ENCODE measurements around the gene TRERF1.

The TRERF1 gene

GRCh38 chr6:42366011-42366705 is 85.6 kb downstream of the TRERF1 start:
- no peak for FAIRE-seq

GRCh38 chr6:42365021-42365420 is 86.7 kb downstream of the TRERF1 start:
- no peak for FAIRE-seq

DNA sequence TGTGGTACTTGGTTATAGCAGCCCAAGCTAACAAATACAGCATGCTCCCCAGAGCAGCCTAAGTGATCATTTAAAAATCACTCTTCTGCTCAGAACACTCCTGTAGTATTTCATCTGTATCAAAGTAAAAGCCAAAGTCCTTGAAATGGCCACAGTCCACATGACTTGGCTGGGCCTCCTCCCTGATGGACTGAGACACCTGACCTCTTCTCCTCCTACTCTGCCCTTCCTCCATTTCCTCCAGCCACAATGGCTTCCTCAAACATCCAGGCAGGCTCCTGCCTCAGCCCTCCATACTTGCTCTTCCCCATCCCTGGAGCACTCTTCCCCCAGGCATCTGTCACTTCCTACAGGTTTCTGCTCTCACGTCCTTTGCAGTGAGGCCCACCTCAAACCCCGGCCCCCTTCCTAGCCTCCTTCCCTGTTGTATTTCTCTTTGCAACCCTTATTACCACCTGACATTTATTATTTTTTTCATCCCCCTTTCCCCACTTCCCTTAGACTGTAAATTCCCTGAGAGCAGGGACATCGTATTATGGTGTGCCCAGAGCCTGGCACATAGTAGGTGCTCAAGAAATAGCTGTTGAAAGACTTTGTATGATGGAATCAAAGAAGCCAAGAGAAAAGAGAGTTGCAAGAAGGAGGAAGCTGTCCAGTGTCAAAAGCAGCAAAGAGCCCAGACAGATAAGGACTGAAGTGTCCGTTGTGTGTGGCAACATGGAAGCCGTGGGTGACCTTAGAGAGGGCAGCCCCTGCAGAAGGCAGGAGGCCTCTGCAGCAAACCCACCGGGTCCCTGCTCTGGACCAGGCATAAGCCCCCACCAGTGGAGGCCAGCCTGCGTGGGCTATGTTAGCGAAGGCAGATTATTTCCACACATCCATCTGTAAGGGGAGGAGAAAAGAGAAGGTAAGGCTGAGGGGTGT is 87.5 kb downstream of the TRERF1 start:
- FAIRE-seq = no peak

GRCh38 chr6:42361036-42361435 is 90.7 kb downstream of the TRERF1 start:
- FAIRE-seq = no peak

- no peak for FAIRE-seq
Measured at GRCh38 chr6:42359021-42359420, 92.7 kb downstream of the TRERF1 start.

- FAIRE-seq = no peak
Measured at GRCh38 chr6:42355416-42355815, 96.3 kb downstream of the TRERF1 start.

- FAIRE-seq = no peak
Measured at GRCh38 chr6:42354702-42355101, 97.0 kb downstream of the TRERF1 start.

GRCh38 chr6:42352856-42353564 is 98.7 kb downstream of the TRERF1 start:
- no peak for FAIRE-seq

- FAIRE-seq = no peak
Measured at GRCh38 chr6:42350911-42351310, 100.8 kb downstream of the TRERF1 start.

GRCh38 chr6:42349753-42350511 is 101.8 kb downstream of the TRERF1 start:
- FAIRE-seq = no peak

DNA sequence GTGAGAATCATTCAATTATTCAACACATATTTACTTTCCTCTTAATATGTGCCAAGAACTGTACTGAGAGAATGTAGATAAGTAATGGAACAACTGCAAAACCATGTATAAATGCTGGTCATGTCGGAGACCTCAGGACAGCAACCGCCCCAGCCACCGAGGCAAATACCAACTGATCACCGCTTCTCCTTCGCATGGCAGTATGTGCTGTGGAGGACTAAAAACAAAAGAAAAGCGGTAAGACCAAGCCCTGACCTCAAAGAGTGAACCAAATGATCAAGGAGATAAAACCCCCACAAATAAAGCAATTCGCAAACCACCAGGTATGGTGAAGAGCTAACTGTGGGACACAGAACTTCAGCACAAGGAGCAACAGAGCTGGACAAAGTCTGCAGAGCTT is 104.3 kb downstream of the TRERF1 start:
- no peak for FAIRE-seq

DNA sequence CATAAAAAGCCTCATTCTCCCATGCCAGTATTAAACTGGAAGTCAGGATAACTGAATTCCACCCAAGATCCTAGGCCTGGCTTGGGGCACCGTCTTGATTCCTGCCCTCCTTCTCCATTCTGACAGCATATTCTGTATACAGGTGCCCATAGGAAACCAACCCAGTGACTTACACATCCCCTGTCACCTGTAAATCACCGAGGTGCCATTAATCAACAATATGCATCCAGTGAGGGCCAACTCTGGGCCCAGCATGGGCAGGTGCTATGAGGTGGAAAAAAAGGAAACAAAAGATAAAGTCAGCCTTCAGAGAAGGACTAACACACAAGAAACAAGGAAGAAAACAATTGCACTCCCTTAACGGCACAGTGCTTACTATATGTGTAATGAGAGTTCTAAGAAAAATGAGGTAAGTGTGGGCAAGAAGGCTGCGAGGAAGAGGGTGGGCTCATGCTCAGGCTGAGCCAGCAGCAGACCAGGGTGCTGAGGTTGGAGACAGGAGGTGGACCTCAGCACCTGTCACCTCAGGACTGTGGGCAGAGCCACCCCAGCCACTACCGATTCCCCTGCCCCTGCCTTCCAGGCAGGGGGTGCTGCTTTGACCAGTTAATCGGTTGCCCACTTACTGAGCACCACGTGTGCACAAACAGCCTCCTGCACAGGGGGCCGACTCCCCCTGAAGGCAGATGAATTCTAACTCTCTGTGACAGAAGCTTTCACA is 105.9 kb downstream of the TRERF1 start:
- no peak for FAIRE-seq

GRCh38 chr6:42344756-42345155 is 107.0 kb downstream of the TRERF1 start:
- FAIRE-seq = no peak

DNA sequence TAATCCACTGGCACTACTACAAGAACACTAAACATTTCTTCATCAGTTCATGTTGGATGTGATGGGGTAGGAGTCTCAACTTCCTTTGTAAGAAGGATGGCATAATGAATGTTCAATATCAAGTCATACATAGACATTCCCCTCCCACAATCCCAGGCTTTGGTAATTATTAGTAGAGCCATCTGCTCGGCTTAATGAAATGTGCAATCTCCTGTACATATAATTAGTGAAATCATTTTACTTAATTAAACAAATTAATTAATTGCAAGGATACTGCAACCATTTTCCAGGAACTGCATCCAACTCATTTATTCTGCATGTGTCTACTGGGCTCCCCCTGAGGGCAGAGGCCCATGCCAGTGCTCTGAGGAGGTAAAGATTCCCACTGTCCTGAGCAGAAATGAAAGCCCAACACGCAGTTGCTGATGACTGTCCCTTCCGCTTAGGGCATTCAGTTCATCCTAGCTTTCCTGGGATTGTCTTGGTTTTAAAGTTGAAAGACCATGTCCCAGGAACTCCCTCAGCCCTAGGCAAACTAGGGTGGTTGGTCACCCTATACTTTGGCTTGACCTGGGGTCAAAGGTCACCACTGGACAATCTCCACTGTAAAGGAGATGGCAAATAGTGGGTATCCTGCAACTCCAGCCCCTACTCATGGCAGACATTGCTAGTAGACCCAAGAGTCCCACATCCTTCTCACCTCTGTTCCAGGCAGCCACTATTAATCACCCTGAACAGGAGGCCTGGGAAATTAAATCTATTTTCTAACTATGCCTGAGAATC is 109.8 kb downstream of the TRERF1 start:
- no peak for FAIRE-seq

DNA sequence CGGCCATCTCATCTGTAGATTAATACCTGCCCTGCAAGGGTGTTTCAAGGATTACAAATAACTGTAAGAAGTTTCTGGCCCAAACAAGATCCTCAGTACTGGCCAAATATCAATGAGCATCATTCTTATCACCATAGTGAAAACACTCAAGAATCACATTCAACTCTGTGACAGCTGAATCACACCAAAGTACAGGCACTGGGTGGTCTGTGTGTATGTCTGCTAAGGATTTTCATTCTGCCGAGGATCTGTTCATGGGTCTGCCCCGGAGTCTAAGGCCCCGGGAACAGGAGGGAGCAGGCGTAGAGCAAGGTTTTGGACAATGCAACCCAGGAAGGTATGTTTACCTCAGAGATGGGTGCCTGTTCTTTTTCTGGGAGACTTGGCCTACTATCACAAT is 110.5 kb downstream of the TRERF1 start:
- FAIRE-seq = no peak

- no peak for FAIRE-seq
Measured at GRCh38 chr6:42340511-42340910, 111.2 kb downstream of the TRERF1 start.

GRCh38 chr6:42339991-42340401 is 111.7 kb downstream of the TRERF1 start:
- FAIRE-seq = no peak

DNA sequence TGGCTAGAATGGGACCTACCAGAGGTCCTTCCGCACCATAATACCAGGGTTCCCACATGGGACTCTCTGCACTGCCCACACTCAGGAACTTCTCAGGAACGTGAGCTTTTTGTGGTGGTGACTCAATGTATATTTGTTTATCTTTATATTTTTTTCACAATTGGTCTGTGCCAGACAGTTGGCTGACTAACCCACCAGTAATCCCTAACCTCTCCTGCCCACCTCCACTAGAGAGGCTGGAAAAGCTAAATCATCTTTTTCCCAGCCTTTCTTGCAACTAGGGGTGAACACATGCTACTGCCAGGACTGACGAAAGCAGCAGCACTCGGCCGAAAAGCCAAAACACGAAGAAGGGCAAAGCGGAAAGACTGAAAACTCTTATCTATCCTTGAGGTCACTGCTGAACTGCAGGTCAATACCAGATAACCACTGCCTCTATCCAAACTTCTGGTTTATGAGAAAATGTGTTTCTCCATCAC is 112.9 kb downstream of the TRERF1 start:
- FAIRE-seq = no peak

GRCh38 chr6:42337985-42338743 is 113.6 kb downstream of the TRERF1 start:
- no peak for FAIRE-seq

- no peak for FAIRE-seq
Measured at GRCh38 chr6:42336431-42336830, 115.3 kb downstream of the TRERF1 start.
